Type B pancreatic cell (in vitro differentiated cells): ENCODE measurements around the gene L3MBTL4. TPM values are rescaled to one million over a fixed set of nuclear protein-coding genes. Genes with fewer than 3 reads are reported as not detected.

Experiments used
- DNase-seq: peaks from one replicate; pipeline ENCODE4 v3.0.0; 2021; ENCODE audit warnings: mixed read lengths; ENCODE audit not compliant: unreplicated experiment; ENCODE audit errors: extremely low spot score
- H3K27ac Mint-ChIP-seq: 2 replicates; pipeline ENCODE4 v1.8.0; 2021; ENCODE audit warnings: mild to moderate bottlenecking, mixed read lengths
- H3K27me3 Mint-ChIP-seq: 2 replicates; pipeline ENCODE4 v1.8.0; 2021; ENCODE audit warnings: mixed read lengths
- H3K36me3 Mint-ChIP-seq: 2 replicates; pipeline ENCODE4 v1.8.0; 2021; ENCODE audit warnings: mixed read lengths
- H3K4me1 Mint-ChIP-seq: one replicate; pipeline ENCODE4 v1.8.0; 2021; ENCODE audit warnings: mixed read lengths; ENCODE audit not compliant: unreplicated experiment
- H3K4me3 Mint-ChIP-seq: 2 replicates; pipeline ENCODE4 v1.8.0; 2021; ENCODE audit warnings: mild to moderate bottlenecking, mixed read lengths
- H3K9me3 Mint-ChIP-seq: 2 replicates; pipeline ENCODE4 v1.8.0; 2021; ENCODE audit warnings: mixed read lengths
- total RNA-seq: library from RNA; stranded (reverse); gene quantifications from 2 replicates; pipeline ENCODE4 v1.2.1, GENCODE V29; 2021; ENCODE audit warnings: low replicate concordance
- TF ChIP-seq, protein P1 (sequence below): fragments of 200-600 bp; sonication (generic); conservative IDR thresholded peaks from 2 replicates; pipeline ENCODE4 v1.5.0; 2021; ENCODE audit warnings: antibody characterized with exemption, mild to moderate bottlenecking

Gene L3MBTL4
- total RNA-seq, 1 donor from 2014 or later: 2.2 TPM

DNA sequence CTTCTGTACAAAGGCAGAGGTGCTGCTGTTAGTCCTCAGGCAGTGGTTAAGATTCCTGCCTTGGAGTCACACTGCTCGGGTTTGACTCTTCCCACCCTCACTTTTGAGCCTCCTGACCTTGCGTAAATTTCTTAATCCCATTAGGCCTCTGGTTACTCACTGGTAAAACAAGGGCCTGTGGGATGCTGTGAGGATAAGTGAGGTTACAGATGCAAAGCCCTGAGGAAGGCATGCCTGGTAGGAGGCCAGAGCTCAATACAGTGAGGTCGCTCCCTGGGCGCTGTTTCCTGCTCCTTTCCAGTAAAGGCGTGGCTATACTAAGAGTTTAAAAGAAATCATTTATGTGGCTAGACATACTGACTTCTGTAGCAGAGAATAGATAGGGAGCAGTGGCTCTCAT, 391.9 kb downstream of the L3MBTL4 start:
- no peak overlapping the region for H3K27ac Mint-ChIP-seq
- DNase-seq: no peak
- H3K9me3 Mint-ChIP-seq: peaks cover 16% of the 10 kb centered on the region
- TF ChIP-seq, protein P1, sequence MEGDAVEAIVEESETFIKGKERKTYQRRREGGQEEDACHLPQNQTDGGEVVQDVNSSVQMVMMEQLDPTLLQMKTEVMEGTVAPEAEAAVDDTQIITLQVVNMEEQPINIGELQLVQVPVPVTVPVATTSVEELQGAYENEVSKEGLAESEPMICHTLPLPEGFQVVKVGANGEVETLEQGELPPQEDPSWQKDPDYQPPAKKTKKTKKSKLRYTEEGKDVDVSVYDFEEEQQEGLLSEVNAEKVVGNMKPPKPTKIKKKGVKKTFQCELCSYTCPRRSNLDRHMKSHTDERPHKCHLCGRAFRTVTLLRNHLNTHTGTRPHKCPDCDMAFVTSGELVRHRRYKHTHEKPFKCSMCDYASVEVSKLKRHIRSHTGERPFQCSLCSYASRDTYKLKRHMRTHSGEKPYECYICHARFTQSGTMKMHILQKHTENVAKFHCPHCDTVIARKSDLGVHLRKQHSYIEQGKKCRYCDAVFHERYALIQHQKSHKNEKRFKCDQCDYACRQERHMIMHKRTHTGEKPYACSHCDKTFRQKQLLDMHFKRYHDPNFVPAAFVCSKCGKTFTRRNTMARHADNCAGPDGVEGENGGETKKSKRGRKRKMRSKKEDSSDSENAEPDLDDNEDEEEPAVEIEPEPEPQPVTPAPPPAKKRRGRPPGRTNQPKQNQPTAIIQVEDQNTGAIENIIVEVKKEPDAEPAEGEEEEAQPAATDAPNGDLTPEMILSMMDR: no peak
- peaks cover 3% of the 10 kb centered on the region for H3K27me3 Mint-ChIP-seq
- H3K4me1 Mint-ChIP-seq: peaks cover 41% of the 10 kb centered on the region
- H3K36me3 Mint-ChIP-seq: peaks cover 4% of the 10 kb centered on the region
- H3K4me3 Mint-ChIP-seq: no peak overlapping the region

DNA sequence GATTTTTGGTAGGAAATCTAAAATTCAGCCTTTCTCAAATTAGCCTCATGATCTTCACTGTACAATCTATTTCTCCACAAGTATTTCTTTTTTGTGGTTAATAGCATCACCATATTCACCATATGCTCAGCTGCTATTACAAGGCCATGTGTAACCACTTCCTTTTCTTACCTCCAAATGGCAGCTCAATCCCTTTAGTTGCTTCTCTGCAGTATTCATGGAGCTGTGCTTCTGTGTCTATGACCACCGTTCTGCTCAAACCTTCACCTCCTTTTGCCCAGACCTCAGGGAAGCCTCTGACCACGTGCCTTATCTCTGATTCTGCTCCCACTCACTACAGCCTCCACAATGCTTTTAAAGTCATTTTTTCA, 392.7 kb downstream of the L3MBTL4 start:
- no peak overlapping the region for H3K27ac Mint-ChIP-seq
- H3K36me3 Mint-ChIP-seq: no peaks in the 10 kb centered on the region
- peaks cover 9% of the 10 kb centered on the region for H3K9me3 Mint-ChIP-seq
- peaks cover 3% of the 10 kb centered on the region for H3K27me3 Mint-ChIP-seq
- DNase-seq: no peak
- no peak overlapping the region for H3K4me3 Mint-ChIP-seq
- H3K4me1 Mint-ChIP-seq: peaks cover 41% of the 10 kb centered on the region
- TF ChIP-seq, protein P1: no peak

DNA sequence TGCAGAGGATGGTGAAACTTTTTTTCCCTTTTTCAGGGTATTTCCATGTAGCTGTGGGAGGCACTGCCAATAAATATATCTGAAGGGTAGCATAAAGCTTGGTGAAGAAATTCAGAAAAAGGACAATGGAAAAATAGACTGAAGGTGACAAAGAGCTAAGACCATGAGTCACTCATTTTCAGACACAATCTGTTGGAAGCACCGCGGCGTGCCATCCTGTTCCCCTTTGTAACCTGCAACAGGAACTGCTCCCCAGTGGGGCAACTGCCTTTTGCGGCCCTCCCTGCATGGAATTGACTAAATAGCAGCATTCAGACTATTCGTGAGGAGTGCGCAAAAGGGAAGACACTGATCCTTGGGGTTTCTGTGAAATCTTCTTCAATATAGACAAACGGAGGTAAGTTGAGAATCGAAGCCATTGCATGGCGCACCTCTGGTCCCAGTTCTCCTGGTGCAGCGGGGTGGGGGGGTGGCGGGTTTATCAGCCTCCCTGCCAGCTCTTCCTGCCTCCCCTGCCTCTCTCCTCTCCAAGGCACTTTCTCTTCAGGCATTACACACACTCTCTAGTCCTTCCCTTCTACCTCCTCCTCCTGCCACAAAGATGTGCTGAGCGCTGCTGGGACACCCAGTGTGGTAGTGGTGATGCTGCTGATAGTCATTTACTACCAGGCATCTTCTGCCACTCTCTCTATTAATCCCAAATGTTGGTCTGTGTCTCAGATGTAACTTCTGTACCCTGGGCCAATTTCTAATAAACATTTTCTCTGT, 393.2 kb downstream of the L3MBTL4 start:
- Mint-ChIP-seq H3K36me3 (no peaks in the 10 kb centered on the region), H3K27me3 (peaks cover 3% of the 10 kb centered on the region), H3K27ac (no peak overlapping the region), H3K9me3 (peaks cover 9% of the 10 kb centered on the region), H3K4me1 (peaks cover 41% of the 10 kb centered on the region), H3K4me3 (no peak overlapping the region)
- DNase-seq: no peak
- TF ChIP-seq, protein P1: no peak

DNA sequence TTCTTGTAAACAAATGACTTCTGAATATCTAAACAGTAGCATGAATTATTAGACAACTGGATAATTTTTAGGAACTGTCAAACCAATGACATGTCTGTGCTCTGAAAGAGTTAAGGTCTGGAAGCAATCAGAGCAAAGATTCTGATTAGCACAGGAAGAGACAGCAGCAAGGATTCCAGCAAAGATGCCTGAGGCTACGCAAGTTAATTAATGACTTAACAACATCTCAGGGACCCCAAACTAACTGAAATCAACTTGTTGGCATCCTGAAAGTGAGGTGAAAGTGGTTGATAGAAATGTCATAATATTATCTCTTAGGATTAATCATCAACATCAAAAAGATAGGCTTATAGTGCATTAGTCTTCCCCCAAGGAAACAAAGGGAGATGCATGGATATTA, 396.0 kb downstream of the L3MBTL4 start:
- Mint-ChIP-seq H3K4me3 (no peak overlapping the region), H3K36me3 (no peaks in the 10 kb centered on the region), H3K27me3 (peaks cover 3% of the 10 kb centered on the region), H3K27ac (no peak overlapping the region), H3K9me3 (peaks cover 9% of the 10 kb centered on the region), H3K4me1 (peaks cover 26% of the 10 kb centered on the region)
- TF ChIP-seq, protein P1: no peak
- no peak for DNase-seq

DNA sequence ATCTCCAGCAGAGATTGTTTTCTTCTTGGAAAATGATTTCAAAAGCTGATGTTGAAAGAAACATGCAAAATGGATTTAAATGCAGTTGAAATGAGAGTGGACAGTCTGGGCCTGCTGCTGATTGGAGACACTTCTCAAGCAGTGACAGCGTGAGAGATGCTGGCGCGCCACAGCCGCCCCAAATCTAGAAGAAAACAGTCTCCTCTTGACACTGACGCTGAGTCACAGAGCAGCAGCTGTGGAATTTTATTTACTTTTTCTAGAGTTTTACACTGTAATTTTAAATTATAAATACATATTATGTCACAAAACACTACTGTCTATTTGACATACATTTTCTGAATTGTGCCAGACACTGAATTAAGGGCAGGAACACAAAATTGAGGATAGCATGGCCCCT, 397.5 kb downstream of the L3MBTL4 start:
- no peak overlapping the region for H3K27ac Mint-ChIP-seq
- no peak overlapping the region for H3K4me3 Mint-ChIP-seq
- H3K36me3 Mint-ChIP-seq: no peaks in the 10 kb centered on the region
- peaks cover 14% of the 10 kb centered on the region for H3K4me1 Mint-ChIP-seq
- H3K27me3 Mint-ChIP-seq: peaks cover 1% of the 10 kb centered on the region
- peaks cover 9% of the 10 kb centered on the region for H3K9me3 Mint-ChIP-seq
- TF ChIP-seq, protein P1: no peak
- DNase-seq: no peak
